ENCODE measurements around the gene ZNF689.

GRCh38 chr16:30657866-30658730, 47.9 kb upstream of the ZNF689 start, which contains the start of gene FBRS:
- TF ChIP-seq SUZ12 (IDR thresholded peaks at IDR 0.05) (no peak), FOXA1 (IDR thresholded peaks at IDR 0.05) (no peak), L3MBTL2 (conservative IDR thresholded peaks at IDR 0.05) (no peak), FOXM1 (IDR thresholded peaks at IDR 0.05; ENCODE audit: borderline replicate concordance) (no peak), CTBP1 (IDR thresholded peaks at IDR 0.05; ENCODE audit: borderline replicate concordance) (no peak), PKNOX1 (IDR thresholded peaks at IDR 0.05) (no peak), SP1 (IDR thresholded peaks at IDR 0.05) (no peak)

All from HEK293T (cell line).